Measurements from ENCODE around the gene ARHGAP4.

ARHGAP4 gene

GRCh38 chrX:153941336-153942252 is 15.5 kb upstream of the ARHGAP4 start:
- H3K27ac Mint-ChIP-seq, result peak overlapping the region; percentile 80
- peaks cover 20% of the 10 kb centered on the region for H3K4me1 Mint-ChIP-seq (ENCODE audit: low read depth)
- H3K4me3 Mint-ChIP-seq, result peak overlapping the region; percentile 82
- H3K27me3 Mint-ChIP-seq, result no peaks in the 10 kb centered on the region
- H3K9me3 Mint-ChIP-seq, result no peaks in the 10 kb centered on the region
- H3K36me3 Mint-ChIP-seq (ENCODE audit: low read depth), result peaks cover 6% of the 10 kb centered on the region

GRCh38 chrX:153939573-153939972 is 13.5 kb upstream of the ARHGAP4 start:
- H3K27ac Mint-ChIP-seq, result no peak overlapping the region
- H3K4me3 Mint-ChIP-seq, result peak overlapping the region; percentile 10
- H3K4me1 Mint-ChIP-seq (ENCODE audit: low read depth), result peaks cover 27% of the 10 kb centered on the region
- no peaks in the 10 kb centered on the region for H3K9me3 Mint-ChIP-seq
- H3K36me3 Mint-ChIP-seq (ENCODE audit: low read depth), result peaks cover 6% of the 10 kb centered on the region
- no peaks in the 10 kb centered on the region for H3K27me3 Mint-ChIP-seq

- no peaks in the 10 kb centered on the region for H3K9me3 Mint-ChIP-seq
- H3K27me3 Mint-ChIP-seq, result no peaks in the 10 kb centered on the region
- peak overlapping the region; percentile 11 for H3K27ac Mint-ChIP-seq
- H3K36me3 Mint-ChIP-seq (ENCODE audit: low read depth), result peaks cover 13% of the 10 kb centered on the region
- H3K4me3 Mint-ChIP-seq, result no peak overlapping the region
- H3K4me1 Mint-ChIP-seq (ENCODE audit: low read depth), result peaks cover 23% of the 10 kb centered on the region
Observed at GRCh38 chrX:153938226-153938786, 12.2 kb upstream of the ARHGAP4 start.

- no peak overlapping the region for H3K4me3 Mint-ChIP-seq
- peaks cover 23% of the 10 kb centered on the region for H3K4me1 Mint-ChIP-seq (ENCODE audit: low read depth)
- H3K9me3 Mint-ChIP-seq, result no peaks in the 10 kb centered on the region
- H3K27me3 Mint-ChIP-seq, result no peaks in the 10 kb centered on the region
- no peak overlapping the region for H3K27ac Mint-ChIP-seq
- H3K36me3 Mint-ChIP-seq (ENCODE audit: low read depth), result peaks cover 14% of the 10 kb centered on the region
Observed at GRCh38 chrX:153937056-153937455, 11.0 kb upstream of the ARHGAP4 start.

- H3K27ac Mint-ChIP-seq, result peak overlapping the region; percentile 71
- H3K27me3 Mint-ChIP-seq, result no peaks in the 10 kb centered on the region
- peaks cover 22% of the 10 kb centered on the region for H3K4me1 Mint-ChIP-seq (ENCODE audit: low read depth)
- peak overlapping the region; percentile 72 for H3K4me3 Mint-ChIP-seq
- H3K36me3 Mint-ChIP-seq (ENCODE audit: low read depth), result peaks cover 29% of the 10 kb centered on the region
- no peaks in the 10 kb centered on the region for H3K9me3 Mint-ChIP-seq
Observed at GRCh38 chrX:153935326-153935851, 9.3 kb upstream of the ARHGAP4 start.

- H3K27me3 Mint-ChIP-seq, result no peaks in the 10 kb centered on the region
- no peaks in the 10 kb centered on the region for H3K9me3 Mint-ChIP-seq
- H3K4me3 Mint-ChIP-seq, result peak within 1 kb of the TSS; percentile 90
- H3K4me1 Mint-ChIP-seq (ENCODE audit: low read depth), result peaks cover 20% of the 10 kb centered on the region
- H3K27ac Mint-ChIP-seq, result peak within 1 kb of the TSS; percentile 83
- peaks cover 29% of the 10 kb centered on the region for H3K36me3 Mint-ChIP-seq (ENCODE audit: low read depth)
Observed at GRCh38 chrX:153934762-153935325, 8.8 kb upstream of the ARHGAP4 start, which contains the start of gene NAA10. Gene NAA10, minus strand, starts transcription at chrX:153935037. Its CDS starts 133 bp downstream, at chrX:153934904.

GRCh38 chrX:153934148-153934761 is 8.2 kb upstream of the ARHGAP4 start:
- no peaks in the 10 kb centered on the region for H3K27me3 Mint-ChIP-seq
- H3K27ac Mint-ChIP-seq, result peak overlapping the region; percentile 83
- peak overlapping the region; percentile 90 for H3K4me3 Mint-ChIP-seq
- peaks cover 22% of the 10 kb centered on the region for H3K4me1 Mint-ChIP-seq (ENCODE audit: low read depth)
- H3K9me3 Mint-ChIP-seq, result no peaks in the 10 kb centered on the region
- peaks cover 29% of the 10 kb centered on the region for H3K36me3 Mint-ChIP-seq (ENCODE audit: low read depth)

DNA sequence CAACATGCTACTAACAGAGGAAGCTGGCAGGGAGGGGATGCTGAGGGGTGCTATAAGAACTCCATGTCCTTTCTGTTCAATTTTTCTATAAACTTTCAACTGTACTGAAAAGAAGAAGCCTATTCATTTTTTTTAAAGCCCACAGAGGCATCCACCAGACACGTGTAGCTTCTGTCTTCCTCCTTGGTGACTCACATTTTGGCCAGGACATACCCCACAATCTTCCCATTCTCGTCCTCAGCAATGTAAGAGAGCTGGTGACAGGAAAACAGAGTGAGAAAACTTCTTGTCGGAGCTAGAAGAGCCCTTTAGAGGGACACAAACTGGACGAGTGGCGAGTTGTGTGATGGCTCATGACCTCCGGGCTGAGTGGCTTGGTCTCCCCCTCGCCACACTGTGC is 7.7 kb upstream of the ARHGAP4 start:
- Mint-ChIP-seq H3K4me3 (peak overlapping the region; percentile 90), H3K27ac (peak overlapping the region; percentile 83), H3K36me3 (ENCODE audit: low read depth) (peaks cover 33% of the 10 kb centered on the region), H3K27me3 (no peaks in the 10 kb centered on the region), H3K9me3 (no peaks in the 10 kb centered on the region), H3K4me1 (ENCODE audit: low read depth) (peaks cover 26% of the 10 kb centered on the region)

DNA sequence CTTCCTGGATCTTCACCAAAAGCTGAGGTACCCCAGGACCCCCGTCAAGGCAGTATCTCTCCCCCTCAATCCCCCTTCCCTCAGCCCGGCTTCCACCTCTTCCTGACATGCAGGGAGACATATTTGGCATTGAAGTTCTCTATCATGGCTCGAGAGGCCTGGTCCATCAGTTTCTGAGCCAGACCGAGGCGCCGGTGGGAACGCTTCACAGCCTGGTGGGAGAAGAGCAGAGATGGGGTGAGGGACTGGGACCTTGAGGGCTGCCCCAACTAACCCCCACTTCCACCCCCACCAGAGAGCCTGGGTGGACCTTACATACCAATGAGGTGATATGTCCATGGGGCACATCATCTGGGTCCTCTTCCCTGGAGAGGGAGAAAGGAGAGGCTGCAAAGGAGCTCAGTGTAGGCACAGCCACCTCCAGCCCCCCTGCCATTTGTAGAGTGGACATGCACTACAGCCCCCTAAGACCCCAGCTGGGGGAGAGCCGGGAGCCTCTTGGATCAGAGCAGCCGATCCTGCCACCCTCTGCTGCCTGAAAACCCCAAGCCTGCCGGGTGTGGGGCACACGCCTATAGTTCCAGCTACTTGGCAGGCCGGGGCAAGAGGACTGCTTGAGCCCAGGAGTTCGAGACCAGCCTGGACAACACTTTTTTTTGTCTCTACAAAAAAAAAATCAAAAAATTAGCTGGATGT is 6.3 kb upstream of the ARHGAP4 start:
- Mint-ChIP-seq H3K4me3 (peak overlapping the region; percentile 65), H3K27ac (no peak overlapping the region), H3K27me3 (no peaks in the 10 kb centered on the region), H3K36me3 (ENCODE audit: low read depth) (peaks cover 27% of the 10 kb centered on the region), H3K9me3 (no peaks in the 10 kb centered on the region), H3K4me1 (ENCODE audit: low read depth) (peaks cover 23% of the 10 kb centered on the region)

GRCh38 chrX:153931748-153932147 is 5.7 kb upstream of the ARHGAP4 start:
- H3K9me3 Mint-ChIP-seq, result no peaks in the 10 kb centered on the region
- peak overlapping the region; percentile 84 for H3K27ac Mint-ChIP-seq
- no peaks in the 10 kb centered on the region for H3K27me3 Mint-ChIP-seq
- H3K36me3 Mint-ChIP-seq (ENCODE audit: low read depth), result peaks cover 27% of the 10 kb centered on the region
- peaks cover 23% of the 10 kb centered on the region for H3K4me1 Mint-ChIP-seq (ENCODE audit: low read depth)
- no peak overlapping the region for H3K4me3 Mint-ChIP-seq

- Mint-ChIP-seq H3K4me1 (ENCODE audit: low read depth) (peaks cover 20% of the 10 kb centered on the region), H3K9me3 (no peaks in the 10 kb centered on the region), H3K27ac (peak overlapping the region; percentile 84), H3K27me3 (no peaks in the 10 kb centered on the region), H3K36me3 (ENCODE audit: low read depth) (peaks cover 27% of the 10 kb centered on the region), H3K4me3 (no peak overlapping the region)
Observed at GRCh38 chrX:153931151-153931550, 5.1 kb upstream of the ARHGAP4 start.

GRCh38 chrX:153930011-153930910 is 4.2 kb upstream of the ARHGAP4 start:
- no peaks in the 10 kb centered on the region for H3K9me3 Mint-ChIP-seq
- H3K27ac Mint-ChIP-seq, result no peak overlapping the region
- H3K4me1 Mint-ChIP-seq (ENCODE audit: low read depth), result peaks cover 15% of the 10 kb centered on the region
- H3K27me3 Mint-ChIP-seq, result no peaks in the 10 kb centered on the region
- H3K4me3 Mint-ChIP-seq, result no peak overlapping the region
- H3K36me3 Mint-ChIP-seq (ENCODE audit: low read depth), result peaks cover 27% of the 10 kb centered on the region

DNA sequence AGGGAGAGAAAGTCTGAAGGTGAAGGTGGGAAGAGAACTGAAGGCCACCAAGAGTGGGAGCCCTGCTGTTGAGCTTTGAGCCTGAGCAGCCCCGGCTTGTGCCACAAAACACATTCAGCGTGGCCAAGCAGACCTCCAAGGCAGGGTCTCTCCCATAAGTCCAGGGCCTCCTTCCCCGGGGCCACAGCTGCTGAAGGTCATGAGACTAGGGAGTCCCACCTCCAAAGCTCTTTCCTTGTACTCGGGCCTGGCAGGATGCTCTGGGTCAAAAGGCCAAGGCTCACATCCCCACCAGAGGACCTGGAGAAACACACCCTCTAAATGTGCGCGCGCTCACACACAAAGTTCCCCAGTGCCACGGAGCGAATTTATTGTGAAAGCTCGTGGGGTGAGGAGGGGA is 3.5 kb upstream of the ARHGAP4 start:
- Mint-ChIP-seq H3K36me3 (ENCODE audit: low read depth) (peaks cover 27% of the 10 kb centered on the region), H3K4me1 (ENCODE audit: low read depth) (peaks cover 15% of the 10 kb centered on the region), H3K27me3 (no peaks in the 10 kb centered on the region), H3K4me3 (peak overlapping the region; percentile 86), H3K27ac (no peak overlapping the region), H3K9me3 (no peaks in the 10 kb centered on the region)

Measured in stimulated activated naive CD8-positive, alpha-beta T cell treated with anti-CD3 and anti-CD28 coated beads, Interleukin-15, Interleukin-2, amounts not matched to agents 100 ng/mL and 50 ng/mL, for 24 hours (primary cell).